Gastrocnemius medialis (tissue), 4 donors: ENCODE data around the gene RMI2. TPM values are rescaled to one million over a fixed set of nuclear protein-coding genes. Genes with fewer than 3 reads are reported as not detected.

Experiments used
- ATAC-seq, 2 donors: fragments of 150-250 bp; one replicate each; pipeline ENCODE4 v1.9.1; 2016
- DNase-seq, 2 donors: peaks; one replicate each; pipeline ENCODE4 v3.0.0-alpha.2; 2019
- H3K27ac ChIP-seq, 4 donors: fragments of 200-600 bp; sonication (generic); 1 replicate in 1 of 4; 2 replicates in 3 of 4; pipeline ENCODE4 v1.5.1; 2016 to 2018; ENCODE audit warnings: mild to moderate bottlenecking in 2 of 4, moderate library complexity in 1 of 4
- H3K27me3 ChIP-seq, 3 donors: fragments of 200-600 bp; sonication (generic) in 2 of 3; 1 replicate in 1 of 3; 2 replicates in 2 of 3; pipeline versions ENCODE4 v1.5.1 to v1.6.0; 2016 to 2019; ENCODE audit warnings: mild to moderate bottlenecking in 1 of 3, moderate library complexity in 1 of 3
- H3K36me3 ChIP-seq, 2 donors: fragments of 200-600 bp; sonication (generic) in 1 of 2; one replicate each; pipeline ENCODE4 v1.5.1; 2017 to 2018
- H3K4me1 ChIP-seq, 2 donors: fragments of 200-600 bp; sonication (generic) in 1 of 2; one replicate each; pipeline ENCODE4 v1.5.1; 2016 to 2017; ENCODE audit warnings: mild to moderate bottlenecking in 2 of 2
- H3K4me3 ChIP-seq, 4 donors: fragments of 200-600 bp; sonication (generic) in 3 of 4; 1 replicate in 1 of 4; 2 replicates in 3 of 4; pipeline ENCODE4 v1.5.1; 2016 to 2019; ENCODE audit warnings: mild to moderate bottlenecking in 2 of 4
- H3K9me3 ChIP-seq, 3 donors: fragments of 200-600 bp; sonication (generic) in 2 of 3; 1 replicate in 1 of 3; 2 replicates in 2 of 3; pipeline ENCODE4 v1.5.1; 2016 to 2019
- CTCF ChIP-seq, 5 experiments: fragments of 450-650 bp in 3 of 5; fragments of 200-600 bp in 2 of 5; sonication (generic) in 2 of 5; IDR thresholded peaks in 4 of 5; conservative IDR thresholded peaks in 1 of 5; 1 replicate in 4 of 5; 2 replicates in 1 of 5; pipeline ENCODE4 v1.5.1; 2016 to 2019; ENCODE audit warnings: antibody characterized with exemption in 5 of 5, mild to moderate bottlenecking in 3 of 5, moderate library complexity in 3 of 5
- POLR2A ChIP-seq, 2 donors: fragments of 450-650 bp; IDR thresholded peaks; one replicate each; pipeline ENCODE4 v1.6.1; 2017; ENCODE audit warnings: antibody characterized with exemption in 2 of 2, mild to moderate bottlenecking in 2 of 2, moderate library complexity in 2 of 2
- in situ Hi-C, 4 donors: fragments of 200-750 bp; cut with MboI; loops; one replicate each; pipeline versions ENCODE4 v1.15.0 to v1.8.0; 2017; ENCODE audit warnings: low sequenced_read_pairs in 4 of 4
- intact Hi-C: fragments of 100-400 bp; cut with DNase I; formaldehyde crosslinking; loops from one replicate; pipeline ENCODE4 v1.15.1; 2023; ENCODE audit warnings: low total_unique reads
- total RNA-seq, 4 donors: library from RNA; depleted of rRNA; stranded (reverse); fragments of >200 nt; gene quantifications; one replicate each; pipeline versions ENCODE4 v1.1.0 to v1.2.3, GENCODE V29; 2016

RMI2 gene
- total RNA-seq, 4 donors from 2014 or later: 0.44 to 0.49 TPM; not detected in 2

- no peaks in the 10 kb centered on the region for H3K9me3 ChIP-seq
- H3K27ac ChIP-seq: no peak overlapping the region
- no peak overlapping the region for H3K4me3 ChIP-seq
- H3K27me3 ChIP-seq: no peaks in the 10 kb centered on the region
- in situ Hi-C loops: no loop called here
- intact Hi-C loops: no loop called here
- no peak for ATAC-seq
- DNase-seq: no peak
- TF ChIP-seq CTCF (IDR thresholded peaks at IDR 0.05 in 4 of 5, conservative IDR thresholded peaks at IDR 0.05 in 1 of 5) (no peak), POLR2A (IDR thresholded peaks at IDR 0.05) (no peak)
- H3K36me3 ChIP-seq: no peaks in the 10 kb centered on the region
- H3K4me1 ChIP-seq: peaks cover 0 to 5% of the 10 kb centered on the region in 2 donors
These were observed 3.0 kb upstream of the RMI2 start for GRCh38 chr16:11342021-11342855.

GRCh38 chr16:11346700-11347319 lies 1.6 kb downstream of the RMI2 start:
- no peaks in the 10 kb centered on the region for H3K9me3 ChIP-seq
- no peak for DNase-seq
- ATAC-seq: no peak
- no peaks in the 10 kb centered on the region for H3K36me3 ChIP-seq
- no peak overlapping the region for H3K27ac ChIP-seq
- in situ Hi-C loops (no loop called here), intact Hi-C loops (loop anchor here (5.0 kb wide), 1 partner anchor 405 kb away; the partner anchor contains the start of genes CLEC16A and DEXI)
- no peaks in the 10 kb centered on the region for H3K27me3 ChIP-seq
- H3K4me1 ChIP-seq: peaks cover 0 to 5% of the 10 kb centered on the region in 2 donors
- TF ChIP-seq CTCF (IDR thresholded peaks at IDR 0.05 in 4 of 5, conservative IDR thresholded peaks at IDR 0.05 in 1 of 5): no peak
- H3K4me3 ChIP-seq: no peak overlapping the region

GRCh38 chr16:11347831-11348230 lies 2.6 kb downstream of the RMI2 start:
- TF ChIP-seq POLR2A (IDR thresholded peaks at IDR 0.05) (no peak), CTCF (IDR thresholded peaks at IDR 0.05 in 4 of 5, conservative IDR thresholded peaks at IDR 0.05 in 1 of 5) (no peak)
- H3K27me3 ChIP-seq: no peaks in the 10 kb centered on the region
- no peak for DNase-seq
- no peak overlapping the region for H3K4me3 ChIP-seq
- H3K36me3 ChIP-seq: no peaks in the 10 kb centered on the region
- intact Hi-C loops (loop anchor here (5.0 kb wide), 1 partner anchor 406 kb away; the partner anchor contains the start of genes CLEC16A and DEXI), in situ Hi-C loops (no loop called here)
- no peak overlapping the region for H3K27ac ChIP-seq
- ATAC-seq: no peak
- H3K9me3 ChIP-seq: no peaks in the 10 kb centered on the region
- peaks cover 0 to 5% of the 10 kb centered on the region in 2 donors for H3K4me1 ChIP-seq

GRCh38 chr16:11348737-11349598 lies 3.7 kb downstream of the RMI2 start:
- TF ChIP-seq CTCF (IDR thresholded peaks at IDR 0.05 in 4 of 5, conservative IDR thresholded peaks at IDR 0.05 in 1 of 5) (no peak), POLR2A (IDR thresholded peaks at IDR 0.05) (no peak)
- in situ Hi-C loops: no loop called here
- intact Hi-C loops: loop anchor here (5.0 kb wide), 1 partner anchor 407 kb away; the partner anchor contains the start of genes CLEC16A and DEXI
- H3K4me3 ChIP-seq: no peak overlapping the region
- no peaks in the 10 kb centered on the region for H3K27me3 ChIP-seq
- no peak for ATAC-seq
- peak overlapping the region in 1 of 4 donors; percentile 27 for H3K27ac ChIP-seq
- H3K36me3 ChIP-seq: no peaks in the 10 kb centered on the region
- peaks cover 0 to 5% of the 10 kb centered on the region in 2 donors for H3K4me1 ChIP-seq
- no peak for DNase-seq
- H3K9me3 ChIP-seq: no peaks in the 10 kb centered on the region
